HepG2 (cell line): ENCODE measurements around the gene ZFP64. TPM values are rescaled to one million over a fixed set of nuclear protein-coding genes. Genes with fewer than 3 reads are reported as not detected.

Source experiments
- ATAC-seq: fragments of 200-7000 bp; cut with Tn5 transposase; 3 replicates; pipeline ENCODE4 v1.9.1; 2020; ENCODE audit warnings: mild to moderate bottlenecking, moderate library complexity
- BruUV-seq: library from RNA; stranded (reverse); fragments of 400-500 nt; replicated peaks from 2 replicates; lab custom pipeline; 2021; lab: Mats Ljungman, UMichigan
- CTCF ChIA-PET: fragments of 300-600 bp; formaldehyde crosslinking; extraction: SDS; loops from one replicate; lab custom pipeline; 2021; ENCODE audit warnings: low total read pairs, inconsistent platforms, low intra/inter-chr PET ratio; lab: Yijun Ruan, JAX
- POLR2A ChIA-PET: fragments of 350-600 bp; sonication (Branson Sonifier 250); formaldehyde crosslinking; loops from one replicate; lab custom pipeline; 2020; ENCODE audit warnings: antibody characterized with exemption, inconsistent platforms; lab: Yijun Ruan, JAX
- DNase-seq: peaks from one replicate; pipeline ENCODE4 v3.0.0-alpha.2; 2015; ENCODE audit warnings: low spot score
- FAIRE-seq: peaks from 3 replicates; lab custom pipeline; 2011; peaks lifted over from hg19 to GRCh38; lab: Jason Lieb, UNC
- H2AFZ ChIP-seq: one replicate; pipeline ENCODE4 v1.6.1; 2011; ENCODE audit warnings: low read length, inconsistent platforms
- H3K27ac ChIP-seq: fragments of 300-600 bp; 3 replicates; pipeline ENCODE4 v1.8.0; 2011; ENCODE audit warnings: mixed run types, mild to moderate bottlenecking, mixed read lengths, low read length, inconsistent platforms; ENCODE audit not compliant: insufficient read depth; ENCODE audit errors: extremely low read length
- H3K27me3 ChIP-seq, 2 experiments: fragments of 200-600 bp in 1 of 2; 2 replicates in 1 of 2; 3 replicates in 1 of 2; pipeline versions ENCODE4 v1.6.0 to v1.8.0; 2011; ENCODE audit warnings: low read length in 2 of 2, mild to moderate bottlenecking in 2 of 2, moderate library complexity in 2 of 2, inconsistent platforms in 1 of 2; ENCODE audit not compliant: insufficient read depth in 2 of 2, control insufficient read depth in 1 of 2
- H3K36me3 ChIP-seq, 2 experiments: fragments of 200-600 bp in 1 of 2; replicated peaks in 1 of 2; 2 replicates in 1 of 2; 3 replicates in 1 of 2; pipeline versions ENCODE4 v1.5.1 to v1.8.0; 2011; ENCODE audit warnings: low read length in 2 of 2, inconsistent platforms in 1 of 2; ENCODE audit not compliant: insufficient read depth in 2 of 2, control insufficient read depth in 1 of 2
- H3K4me1 ChIP-seq: 2 replicates; pipeline ENCODE4 v1.5.1; 2012; ENCODE audit warnings: low read length, inconsistent platforms; ENCODE audit not compliant: insufficient read depth
- H3K4me2 ChIP-seq: 2 replicates; pipeline ENCODE4 v1.6.0; 2011; ENCODE audit warnings: low read depth, low read length, inconsistent platforms
- H3K4me3 ChIP-seq, 3 experiments: fragments of 200-600 bp in 1 of 3; sonication (generic), shearing (Covaris generic) in 1 of 3; replicated peaks in 1 of 3; 2 replicates each; pipeline ENCODE4 v1.5.1; 2011 to 2016; ENCODE audit warnings: low read length in 3 of 3, inconsistent platforms in 2 of 3, low read depth in 2 of 3, mild to moderate bottlenecking in 2 of 3, control low read depth in 1 of 3, mixed read lengths in 1 of 3; ENCODE audit not compliant: insufficient read depth in 1 of 3
- H3K79me2 ChIP-seq: one replicate; pipeline ENCODE4 v1.6.1; 2011; ENCODE audit warnings: low read length, inconsistent platforms; ENCODE audit not compliant: insufficient read depth
- H3K9ac ChIP-seq: 2 replicates; pipeline ENCODE4 v1.6.0; 2011; ENCODE audit warnings: mild to moderate bottlenecking, low read depth, low read length, inconsistent platforms; ENCODE audit not compliant: insufficient read depth
- H3K9me3 ChIP-seq: 2 replicates; pipeline ENCODE4 v1.5.1; 2012; ENCODE audit warnings: mild to moderate bottlenecking, low read length
- H4K20me1 ChIP-seq: 2 replicates; pipeline ENCODE4 v1.6.0; 2011; ENCODE audit warnings: inconsistent platforms, mild to moderate bottlenecking, low read length, moderate library complexity; ENCODE audit not compliant: insufficient read depth
- BCLAF1 ChIP-seq: fragments of 450-650 bp; IDR thresholded peaks from 2 replicates; pipeline ENCODE4 v1.6.1; 2017; ENCODE audit warnings: mild to moderate bottlenecking
- CBX1 ChIP-seq: IDR thresholded peaks from one replicate; pipeline ENCODE4 v1.6.1; 2016; ENCODE audit warnings: antibody characterized with exemption, low read depth
- HIVEP1 ChIP-seq: sonication (generic); formaldehyde crosslinking; IDR thresholded peaks from 2 replicates; pipeline ENCODE4 v1.4.0; 2020; ENCODE audit warnings: mild to moderate bottlenecking, missing genetic modification reagents
- HOXD1 ChIP-seq: sonication (generic); formaldehyde crosslinking; IDR thresholded peaks from 2 replicates; pipeline ENCODE4 v1.5.0; 2020; ENCODE audit warnings: missing genetic modification reagents
- IKZF1 ChIP-seq: fragments of 450-650 bp; IDR thresholded peaks from 2 replicates; pipeline ENCODE4 v1.7.1; 2016
- MIER3 ChIP-seq: IDR thresholded peaks from 2 replicates; pipeline ENCODE4 v1.6.1; 2016; ENCODE audit warnings: missing compliant biosample characterization, borderline replicate concordance
- MXD3 ChIP-seq: IDR thresholded peaks from 2 replicates; pipeline ENCODE4 v1.6.1; 2016; ENCODE audit warnings: mild to moderate bottlenecking, missing biosample characterization, missing genetic modification reagents
- MXD4 ChIP-seq: IDR thresholded peaks from 2 replicates; pipeline ENCODE4 v1.6.1; 2016; ENCODE audit warnings: mild to moderate bottlenecking, missing biosample characterization, missing genetic modification reagents
- NFE2L1 ChIP-seq: sonication (generic); formaldehyde crosslinking; IDR thresholded peaks from 2 replicates; pipeline ENCODE4 v1.4.0; 2020; ENCODE audit warnings: missing genetic modification reagents, mild to moderate bottlenecking, borderline replicate concordance
- PLSCR1 ChIP-seq: sonication (generic); formaldehyde crosslinking; IDR thresholded peaks from 2 replicates; pipeline ENCODE4 v1.5.0; 2020; ENCODE audit warnings: missing genetic modification reagents, mild to moderate bottlenecking, borderline replicate concordance
- TMF1 ChIP-seq: sonication (generic); formaldehyde crosslinking; IDR thresholded peaks from 2 replicates; pipeline ENCODE4 v1.8.1; 2022; ENCODE audit warnings: low read depth, missing genetic modification reagents
- ZFP90 ChIP-seq: sonication (generic); formaldehyde crosslinking; IDR thresholded peaks from 2 replicates; pipeline ENCODE4 v1.8.0; 2022; ENCODE audit warnings: missing genetic modification reagents, mild to moderate bottlenecking, inconsistent platforms, borderline replicate concordance
- ZKSCAN8 ChIP-seq: IDR thresholded peaks from 2 replicates; pipeline ENCODE4 v1.6.1; 2016; ENCODE audit warnings: borderline replicate concordance, missing genetic modification reagents, missing compliant biosample characterization
- ZNF232 ChIP-seq: sonication (generic); formaldehyde crosslinking; IDR thresholded peaks from 2 replicates; pipeline ENCODE4 v1.4.0; 2020; ENCODE audit warnings: missing genetic modification reagents, borderline replicate concordance
- WGBS: methylation state at CpG from one replicate; pipeline ENCODE4 v1.1.6; 2017; ENCODE audit warnings: low lambda C conversion rate; 5-methylcytosine and 5-hydroxymethylcytosine counted together
- in situ Hi-C: cut with HindIII; loops from 2 replicates; pipeline ENCODE4 v1.10.0; 2017; ENCODE audit warnings: low pct_unique_long_range_greater_than_20kb; ENCODE audit not compliant: extremely low pct_ligation_motif_present
- intact Hi-C: fragments of 100-400 bp; cut with micrococcal nuclease; formaldehyde crosslinking; loops from one replicate; pipeline ENCODE4 v1.10.0; 2022; ENCODE audit not compliant: unreplicated experiment
- polyA plus RNA-seq, 8 experiments: library from polyadenylated mRNA; depleted of rRNA in 3 of 8; stranded (reverse) in 7 of 8; unstranded in 1 of 8; fragments of >200 nt; fragmentation: Illumina TruSeq in 4 of 8; extraction: Trizol in 4 of 8; gene quantifications; 2 replicates each; pipeline versions ENCODE4 v1.2.1 to v1.2.3, GENCODE V29; 2011 to 2016; ENCODE audit warnings: low read depth in 4 of 8, missing spikeins in 1 of 8, mixed read lengths in 1 of 8; ENCODE audit not compliant: insufficient read depth in 1 of 8
- total RNA-seq, 5 experiments: library from RNA; depleted of rRNA; stranded (reverse); fragments of >200 nt; fragmentation: Illumina TruSeq; extraction: Trizol; gene quantifications; 2 replicates each; pipeline ENCODE4 v1.2.3, GENCODE V29; 2016; ENCODE audit warnings: low read depth in 1 of 5

Gene ZFP64
- total and polyA plus RNA-seq, 2 of the 13 experiments (the other 11 are each of a cell fraction or from before 2014, with no cell fraction given): 12.0 to 24.3 TPM

- H3K27ac ChIP-seq: no peak overlapping the region
- H3K36me3 ChIP-seq: no peaks in the 10 kb centered on the region
- DNase-seq: no peak
- no peaks in the 10 kb centered on the region for H4K20me1 ChIP-seq
- no peaks in the 10 kb centered on the region for H3K27me3 ChIP-seq
- no peak overlapping the region for H2AFZ ChIP-seq
- ChIA-PET CTCF (no interaction called here), POLR2A (no interaction called here)
- no TSS peak for BruUV-seq
- 93% methylated on average over 5 of the region's 5 CpGs for WGBS
- H3K9me3 ChIP-seq: no peaks in the 10 kb centered on the region
- H3K4me3 ChIP-seq: no peak overlapping the region
- no peak for FAIRE-seq
- H3K4me2 ChIP-seq: no peak overlapping the region
- no peak overlapping the region for H3K9ac ChIP-seq
- TF ChIP-seq NFE2L1: no peak
- intact Hi-C loops (no loop called here), in situ Hi-C loops (no loop called here)
- no peaks in the 10 kb centered on the region for H3K79me2 ChIP-seq
- no peaks in the 10 kb centered on the region for H3K4me1 ChIP-seq
- no peak for ATAC-seq
These were observed 51.6 kb downstream of the ZFP64 start for GRCh38 chr20:52139986-52140385.

GRCh38 chr20:52137850-52138249 lies 53.7 kb downstream of the ZFP64 start:
- Histone ChIP-seq H3K4me1 (no peaks in the 10 kb centered on the region), H3K27ac (no peak overlapping the region), H2AFZ (no peak overlapping the region), H4K20me1 (no peaks in the 10 kb centered on the region), H3K27me3 (no peaks in the 10 kb centered on the region), H3K9me3 (no peaks in the 10 kb centered on the region), H3K4me2 (no peak overlapping the region), H3K9ac (no peak overlapping the region), H3K36me3 (no peaks in the 10 kb centered on the region), H3K79me2 (no peaks in the 10 kb centered on the region), H3K4me3 (no peak overlapping the region)
- POLR2A ChIA-PET: no interaction called here
- no peak for TF ChIP-seq ZKSCAN8
- TF ChIP-seq MXD4 (CRISPR knock-in tag): no peak
- no peak for TF ChIP-seq MIER3
- no peak for TF ChIP-seq HIVEP1 (CRISPR knock-in tag)
- TF ChIP-seq CBX1: no peak
- TF ChIP-seq MXD3 (CRISPR knock-in tag): no peak
- TF ChIP-seq PLSCR1: no peak
- TF ChIP-seq HOXD1 (CRISPR knock-in tag): no peak
- TF ChIP-seq TMF1 (CRISPR knock-in tag): no peak
- TF ChIP-seq ZFP90 (CRISPR knock-in tag): no peak
- no peak for TF ChIP-seq BCLAF1
- TF ChIP-seq ZNF232 (CRISPR knock-in tag): no peak
- no peak for TF ChIP-seq IKZF1
- DNase-seq (no peak), FAIRE-seq (no peak), ATAC-seq (no peak)
- WGBS: 85% methylated on average over 4 of the region's 4 CpGs
- CTCF ChIA-PET: no interaction called here
- in situ Hi-C loops: no loop called here
- BruUV-seq: no TSS peak
- intact Hi-C loops: no loop called here
